Measurements from ENCODE around the gene CACNA1F. TPM values are rescaled to one million over a fixed set of nuclear protein-coding genes. Genes with fewer than 3 reads are reported as not detected.

CACNA1F gene
- total RNA-seq, 2 experiments from 2014 or later, result 0.12 to 0.33 TPM

GRCh38 chrX:49268702-49269009 lies 35.5 kb upstream of the CACNA1F start:
- H3K4me1 Mint-ChIP-seq, result peaks cover 55% of the 10 kb centered on the region
- H3K9me3 Mint-ChIP-seq, result no peaks in the 10 kb centered on the region
- peaks cover 15% of the 10 kb centered on the region for H3K36me3 Mint-ChIP-seq (ENCODE audit: low read depth)
- peak overlapping the region; percentile 100 for H3K27ac Mint-ChIP-seq
- H3K27me3 Mint-ChIP-seq, result no peaks in the 10 kb centered on the region
- H3K4me3 Mint-ChIP-seq, result peak overlapping the region; percentile 93
- ChIA-PET CTCF (interaction anchor here (0.9 to 1.4 kb wide), 3 partner anchors 8 to 51 kb away, joined by 3 read pairs; no protein-coding TSS in a partner anchor), POLR2A (no interaction called here)
- DNase-seq, result no peak

GRCh38 chrX:49266523-49267445 lies 33.6 kb upstream of the CACNA1F start:
- Mint-ChIP-seq H3K27me3 (no peaks in the 10 kb centered on the region), H3K36me3 (ENCODE audit: low read depth) (peaks cover 9% of the 10 kb centered on the region), H3K27ac (no peak overlapping the region), H3K9me3 (no peaks in the 10 kb centered on the region), H3K4me3 (peak overlapping the region; percentile 93), H3K4me1 (peaks cover 47% of the 10 kb centered on the region)
- no peak for DNase-seq
- ChIA-PET CTCF (interaction anchor here (0.7 kb wide), 1 partner anchor 17 kb away, joined by 3 read pairs; no protein-coding TSS in a partner anchor), POLR2A (no interaction called here)

- H3K27ac Mint-ChIP-seq, result peak within 1 kb of the TSS; percentile 81
- no peak for DNase-seq
- peaks cover 42% of the 10 kb centered on the region for H3K4me1 Mint-ChIP-seq
- peak within 1 kb of the TSS; percentile 66 for H3K4me3 Mint-ChIP-seq
- CTCF ChIA-PET, result no interaction called here
- POLR2A ChIA-PET, result no interaction called here
- H3K27me3 Mint-ChIP-seq, result no peaks in the 10 kb centered on the region
- H3K36me3 Mint-ChIP-seq (ENCODE audit: low read depth), result peaks cover 5% of the 10 kb centered on the region
- no peaks in the 10 kb centered on the region for H3K9me3 Mint-ChIP-seq
These were observed 31.3 kb upstream of the CACNA1F start, which contains the start of gene FOXP3 for GRCh38 chrX:49264460-49264859. TSS of gene FOXP3 (minus strand) at chrX:49264710. CDS start at chrX:49258505, 6,205 bp downstream.

- H3K36me3 Mint-ChIP-seq (ENCODE audit: low read depth), result peaks cover 5% of the 10 kb centered on the region
- no peak for DNase-seq
- CTCF ChIA-PET, result no interaction called here
- H3K9me3 Mint-ChIP-seq, result no peaks in the 10 kb centered on the region
- H3K27me3 Mint-ChIP-seq, result no peaks in the 10 kb centered on the region
- H3K4me1 Mint-ChIP-seq, result peaks cover 46% of the 10 kb centered on the region
- peak overlapping the region; percentile 81 for H3K27ac Mint-ChIP-seq
- peak overlapping the region; percentile 66 for H3K4me3 Mint-ChIP-seq
- POLR2A ChIA-PET, result no interaction called here
These were observed 30.5 kb upstream of the CACNA1F start for GRCh38 chrX:49263631-49264030.

- Mint-ChIP-seq H3K36me3 (ENCODE audit: low read depth) (peaks cover 5% of the 10 kb centered on the region), H3K27ac (no peak overlapping the region), H3K9me3 (no peaks in the 10 kb centered on the region), H3K4me3 (peak overlapping the region; percentile 66), H3K4me1 (peaks cover 44% of the 10 kb centered on the region), H3K27me3 (no peaks in the 10 kb centered on the region)
- DNase-seq, result no peak
- CTCF ChIA-PET, result no interaction called here
- POLR2A ChIA-PET, result no interaction called here
These were observed 29.5 kb upstream of the CACNA1F start for GRCh38 chrX:49262603-49263002.

GRCh38 chrX:49260221-49260985 lies 27.3 kb upstream of the CACNA1F start:
- peaks cover 5% of the 10 kb centered on the region for H3K36me3 Mint-ChIP-seq (ENCODE audit: low read depth)
- peaks cover 47% of the 10 kb centered on the region for H3K4me1 Mint-ChIP-seq
- CTCF ChIA-PET, result interaction anchor here (1.2 to 2.2 kb wide), 2 partner anchors 9 to 12 kb away, joined by 3 to 8 read pairs; no protein-coding TSS in a partner anchor
- no peaks in the 10 kb centered on the region for H3K27me3 Mint-ChIP-seq
- POLR2A ChIA-PET, result no interaction called here
- H3K9me3 Mint-ChIP-seq, result no peaks in the 10 kb centered on the region
- peak overlapping the region; percentile 10 for H3K4me3 Mint-ChIP-seq
- no peak for DNase-seq
- H3K27ac Mint-ChIP-seq, result no peak overlapping the region

- Mint-ChIP-seq H3K4me1 (peaks cover 34% of the 10 kb centered on the region), H3K27ac (peak overlapping the region; percentile 31), H3K9me3 (no peaks in the 10 kb centered on the region), H3K27me3 (no peaks in the 10 kb centered on the region), H3K4me3 (no peak overlapping the region), H3K36me3 (ENCODE audit: low read depth) (peaks cover 5% of the 10 kb centered on the region)
- no peak for DNase-seq
- CTCF ChIA-PET, result interaction anchor here (1.1 to 2.2 kb wide), 3 partner anchors 10 to 66 kb away, joined by 3 to 8 read pairs (median 3); no protein-coding TSS in a partner anchor
- POLR2A ChIA-PET, result no interaction called here
These were observed 25.6 kb upstream of the CACNA1F start for GRCh38 chrX:49258749-49259124.

- peaks cover 34% of the 10 kb centered on the region for H3K4me1 Mint-ChIP-seq
- DNase-seq, result no peak
- peak overlapping the region; percentile 69 for H3K27ac Mint-ChIP-seq
- H3K4me3 Mint-ChIP-seq, result no peak overlapping the region
- ChIA-PET CTCF (interaction anchor here (1.1 to 2.2 kb wide), 3 partner anchors 9 to 16 kb away, joined by 3 to 8 read pairs (median 3); no protein-coding TSS in a partner anchor), POLR2A (no interaction called here)
- no peaks in the 10 kb centered on the region for H3K9me3 Mint-ChIP-seq
- no peaks in the 10 kb centered on the region for H3K27me3 Mint-ChIP-seq
- H3K36me3 Mint-ChIP-seq (ENCODE audit: low read depth), result peaks cover 7% of the 10 kb centered on the region
These were observed 25.0 kb upstream of the CACNA1F start for GRCh38 chrX:49257846-49258748.

- Mint-ChIP-seq H3K4me3 (no peak overlapping the region), H3K4me1 (peaks cover 29% of the 10 kb centered on the region), H3K36me3 (ENCODE audit: low read depth) (peaks cover 7% of the 10 kb centered on the region), H3K27me3 (no peaks in the 10 kb centered on the region), H3K9me3 (no peaks in the 10 kb centered on the region), H3K27ac (peak overlapping the region; percentile 69)
- ChIA-PET POLR2A (no interaction called here), CTCF (interaction anchor here (0.8 to 1.2 kb wide), 3 partner anchors 9 to 93 kb away, joined by 3 read pairs; no protein-coding TSS in a partner anchor)
- DNase-seq, result no peak
These were observed 24.1 kb upstream of the CACNA1F start for GRCh38 chrX:49257074-49257790.

- POLR2A ChIA-PET, result no interaction called here
- DNase-seq, result no peak
- CTCF ChIA-PET, result interaction anchor here (0.6 to 1.2 kb wide), 4 partner anchors 8 to 394 kb away, joined by 3 read pairs; no protein-coding TSS in a partner anchor
- Mint-ChIP-seq H3K9me3 (no peaks in the 10 kb centered on the region), H3K36me3 (ENCODE audit: low read depth) (peaks cover 7% of the 10 kb centered on the region), H3K4me1 (peaks cover 24% of the 10 kb centered on the region), H3K27ac (no peak overlapping the region), H3K27me3 (no peaks in the 10 kb centered on the region), H3K4me3 (no peak overlapping the region)
These were observed 23.3 kb upstream of the CACNA1F start for GRCh38 chrX:49256268-49256995.

GRCh38 chrX:49254639-49255038 lies 21.5 kb upstream of the CACNA1F start:
- no peaks in the 10 kb centered on the region for H3K9me3 Mint-ChIP-seq
- H3K36me3 Mint-ChIP-seq (ENCODE audit: low read depth), result peaks cover 8% of the 10 kb centered on the region
- peak overlapping the region; percentile 13 for H3K27ac Mint-ChIP-seq
- H3K27me3 Mint-ChIP-seq, result no peaks in the 10 kb centered on the region
- ChIA-PET POLR2A (no interaction called here), CTCF (interaction anchor here (0.7 kb wide), 1 partner anchor 37 kb away, joined by 3 read pairs; no protein-coding TSS in a partner anchor)
- H3K4me1 Mint-ChIP-seq, result peaks cover 23% of the 10 kb centered on the region
- no peak for DNase-seq
- no peak overlapping the region for H3K4me3 Mint-ChIP-seq

Data from activated CD4-positive, alpha-beta T cell treated with anti-CD3 and anti-CD28 coated beads, Interleukin-2, amount 10 ng/mL, durations not matched to agents 7 days and 5 days (primary cell).